DOHH2 (cell line): Measurements from ENCODE around the gene GAREM1.

Source experiments
- H3F3A ChIP-seq: fragments of 200-600 bp; sonication (generic), shearing (Covaris generic); 2 replicates; pipeline ENCODE4 v1.6.0; 2016; ENCODE audit warnings: antibody characterized with exemption, mild to moderate bottlenecking; ENCODE audit not compliant: control insufficient read depth, insufficient read depth
- H3K27ac ChIP-seq: fragments of 200-600 bp; sonication (generic); 2 replicates; pipeline ENCODE4 v1.5.1; 2014; ENCODE audit warnings: low read depth, mild to moderate bottlenecking, low read length, moderate library complexity
- H3K27me3 ChIP-seq: fragments of 200-600 bp; sonication (generic); 2 replicates; pipeline ENCODE4 v1.6.1; 2014; ENCODE audit warnings: mild to moderate bottlenecking, low read length, mixed read lengths; ENCODE audit not compliant: control insufficient read depth
- H3K36me3 ChIP-seq: fragments of 200-600 bp; sonication (generic); 2 replicates; pipeline ENCODE4 v1.6.1; 2014; ENCODE audit warnings: mild to moderate bottlenecking, low read length, moderate library complexity, mixed read lengths; ENCODE audit not compliant: control insufficient read depth
- H3K4me1 ChIP-seq: fragments of 200-600 bp; sonication (generic); 2 replicates; pipeline ENCODE4 v1.6.1; 2014; ENCODE audit warnings: mild to moderate bottlenecking, low read length, mixed read lengths; ENCODE audit not compliant: control insufficient read depth
- H3K4me2 ChIP-seq: fragments of 200-600 bp; sonication (generic); 2 replicates; pipeline ENCODE4 v1.6.0; 2014; ENCODE audit warnings: mild to moderate bottlenecking, low read length, moderate library complexity
- H3K4me3 ChIP-seq: fragments of 200-600 bp; sonication (generic); 2 replicates; pipeline ENCODE4 v1.5.1; 2014; ENCODE audit warnings: mild to moderate bottlenecking, low read length, mixed read lengths
- H3K79me2 ChIP-seq: fragments of 200-600 bp; sonication (generic); 2 replicates; pipeline ENCODE4 v1.6.1; 2014; ENCODE audit warnings: mild to moderate bottlenecking, low read length, mixed read lengths; ENCODE audit not compliant: control insufficient read depth
- H3K9me2 ChIP-seq: fragments of 200-600 bp; sonication (generic); replicated peaks from 2 replicates; pipeline ENCODE4 v1.6.1; 2014; ENCODE audit warnings: mild to moderate bottlenecking, low read length, mixed read lengths; ENCODE audit not compliant: control insufficient read depth
- H3K9me3 ChIP-seq: fragments of 200-600 bp; sonication (generic); 2 replicates; pipeline ENCODE4 v1.6.1; 2014; ENCODE audit warnings: antibody characterized with exemption, low read length, mixed read lengths; ENCODE audit not compliant: control insufficient read depth, insufficient read depth
- H4K20me1 ChIP-seq: fragments of 200-600 bp; sonication (generic); 2 replicates; pipeline ENCODE4 v1.6.0; 2014; ENCODE audit warnings: low read depth, mild to moderate bottlenecking, antibody characterized with exemption, low read length, moderate library complexity; ENCODE audit not compliant: control insufficient read depth, insufficient read depth
- EZH2phosphoT487 ChIP-seq: fragments of 200-600 bp; sonication (generic); IDR thresholded peaks from 2 replicates; pipeline ENCODE4 v1.6.1; 2017; ENCODE audit warnings: borderline replicate concordance, mild to moderate bottlenecking, antibody characterized with exemption, low read length, moderate library complexity, mixed read lengths
- TF ChIP-seq, protein P1 (sequence below): fragments of 200-600 bp; sonication (generic); IDR thresholded peaks from one replicate; pipeline ENCODE4 v1.5.1; 2014; ENCODE audit warnings: antibody characterized with exemption, mild to moderate bottlenecking, low read depth, low read length; ENCODE audit not compliant: poor library complexity, severe bottlenecking

The GAREM1 gene

DNA sequence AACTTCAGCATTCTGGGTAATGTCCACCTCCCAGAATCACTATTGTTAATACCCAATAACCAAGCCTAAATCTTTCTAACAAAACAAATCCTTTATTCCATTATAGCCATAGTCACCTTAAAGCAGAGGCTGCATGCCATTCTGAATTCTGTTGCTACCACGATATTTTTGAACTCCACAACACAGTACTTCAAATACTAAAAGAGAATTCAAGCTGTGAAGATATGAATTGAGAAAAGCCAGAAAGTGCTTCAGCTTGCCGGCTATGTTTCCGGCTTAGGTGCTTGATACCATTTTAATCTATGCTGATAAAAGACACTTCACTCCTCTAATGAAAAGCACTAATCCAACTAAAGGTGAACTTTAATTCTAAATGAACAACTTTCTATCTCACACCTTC is 41.3 kb downstream of the GAREM1 start:
- TF ChIP-seq EZH2phosphoT487, result no peak
- TF ChIP-seq, protein P1, sequence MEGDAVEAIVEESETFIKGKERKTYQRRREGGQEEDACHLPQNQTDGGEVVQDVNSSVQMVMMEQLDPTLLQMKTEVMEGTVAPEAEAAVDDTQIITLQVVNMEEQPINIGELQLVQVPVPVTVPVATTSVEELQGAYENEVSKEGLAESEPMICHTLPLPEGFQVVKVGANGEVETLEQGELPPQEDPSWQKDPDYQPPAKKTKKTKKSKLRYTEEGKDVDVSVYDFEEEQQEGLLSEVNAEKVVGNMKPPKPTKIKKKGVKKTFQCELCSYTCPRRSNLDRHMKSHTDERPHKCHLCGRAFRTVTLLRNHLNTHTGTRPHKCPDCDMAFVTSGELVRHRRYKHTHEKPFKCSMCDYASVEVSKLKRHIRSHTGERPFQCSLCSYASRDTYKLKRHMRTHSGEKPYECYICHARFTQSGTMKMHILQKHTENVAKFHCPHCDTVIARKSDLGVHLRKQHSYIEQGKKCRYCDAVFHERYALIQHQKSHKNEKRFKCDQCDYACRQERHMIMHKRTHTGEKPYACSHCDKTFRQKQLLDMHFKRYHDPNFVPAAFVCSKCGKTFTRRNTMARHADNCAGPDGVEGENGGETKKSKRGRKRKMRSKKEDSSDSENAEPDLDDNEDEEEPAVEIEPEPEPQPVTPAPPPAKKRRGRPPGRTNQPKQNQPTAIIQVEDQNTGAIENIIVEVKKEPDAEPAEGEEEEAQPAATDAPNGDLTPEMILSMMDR, result no peak
- H3K4me1 ChIP-seq, result no peaks in the 10 kb centered on the region
- H3K27me3 ChIP-seq, result no peaks in the 10 kb centered on the region
- H3K4me2 ChIP-seq, result no peak overlapping the region
- H3K79me2 ChIP-seq, result no peaks in the 10 kb centered on the region
- H3F3A ChIP-seq, result no peaks in the 10 kb centered on the region
- H4K20me1 ChIP-seq, result no peaks in the 10 kb centered on the region
- no peaks in the 10 kb centered on the region for H3K9me3 ChIP-seq
- H3K27ac ChIP-seq, result no peak overlapping the region
- H3K9me2 ChIP-seq, result no peaks in the 10 kb centered on the region
- H3K4me3 ChIP-seq, result no peak overlapping the region
- H3K36me3 ChIP-seq, result no peaks in the 10 kb centered on the region

DNA sequence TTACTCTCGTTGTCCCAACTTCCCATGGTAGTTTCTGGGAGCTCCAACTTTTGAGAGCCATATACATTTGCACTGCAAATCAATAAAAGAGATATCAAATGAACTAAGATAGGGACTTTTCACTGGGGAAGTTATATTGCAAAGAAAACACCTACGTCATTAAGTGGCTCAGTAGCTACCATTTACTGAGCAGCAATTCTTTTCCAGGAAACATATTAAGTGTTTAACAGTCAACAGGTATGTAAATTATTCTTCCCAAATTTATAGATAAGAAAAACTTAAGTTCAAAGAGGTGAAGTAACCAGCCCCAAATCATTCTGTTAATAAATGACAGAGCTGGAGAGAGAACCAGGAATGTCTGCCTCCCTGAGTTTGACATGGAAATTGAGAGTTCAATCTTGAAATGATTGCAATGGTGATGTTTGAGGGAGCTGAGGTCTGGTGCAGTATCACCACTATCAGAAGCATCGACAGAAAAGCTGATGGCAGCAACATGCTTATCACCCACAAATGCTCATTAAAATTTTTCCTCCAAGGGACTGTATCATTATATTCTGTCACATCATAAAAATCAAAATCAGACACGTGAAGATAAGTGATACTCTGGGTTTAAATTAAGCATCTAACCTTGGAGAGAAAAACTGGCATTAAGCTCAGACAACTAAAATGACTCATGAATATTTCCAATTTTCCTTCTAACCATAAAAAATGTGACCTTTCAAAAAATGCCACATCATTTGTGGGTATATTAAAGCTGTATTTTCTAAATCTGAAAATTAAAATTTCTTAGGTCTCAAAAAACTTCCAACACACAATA is 43.4 kb downstream of the GAREM1 start:
- no peaks in the 10 kb centered on the region for H3K36me3 ChIP-seq
- no peaks in the 10 kb centered on the region for H4K20me1 ChIP-seq
- no peaks in the 10 kb centered on the region for H3K79me2 ChIP-seq
- H3K9me3 ChIP-seq, result no peaks in the 10 kb centered on the region
- H3K4me3 ChIP-seq, result no peak overlapping the region
- no peak overlapping the region for H3K27ac ChIP-seq
- no peaks in the 10 kb centered on the region for H3K27me3 ChIP-seq
- no peaks in the 10 kb centered on the region for H3F3A ChIP-seq
- H3K4me2 ChIP-seq, result no peak overlapping the region
- no peaks in the 10 kb centered on the region for H3K9me2 ChIP-seq
- TF ChIP-seq, protein P1, result no peak
- TF ChIP-seq EZH2phosphoT487, result no peak
- no peaks in the 10 kb centered on the region for H3K4me1 ChIP-seq

DNA sequence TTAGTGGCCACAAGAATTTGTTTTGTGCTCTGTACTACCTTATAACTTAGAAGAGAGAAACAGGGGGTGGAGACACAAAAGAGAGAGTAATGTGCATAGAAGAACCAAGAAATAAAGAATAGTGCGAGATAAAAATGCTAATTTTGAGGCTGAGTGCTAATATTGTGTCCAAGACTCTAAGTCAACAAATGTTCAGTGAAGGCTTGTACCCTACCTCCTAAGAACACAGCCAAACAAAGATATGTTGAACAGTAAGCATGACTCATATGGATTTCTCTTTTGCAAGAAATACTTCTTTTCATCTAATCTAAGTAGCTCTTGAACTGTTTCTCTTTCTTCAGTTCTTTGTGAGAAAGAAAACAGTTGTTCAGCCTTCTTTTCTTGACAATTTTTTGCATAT is 45.2 kb downstream of the GAREM1 start:
- Histone ChIP-seq H3K36me3 (no peaks in the 10 kb centered on the region), H3F3A (no peaks in the 10 kb centered on the region), H3K4me1 (peaks cover 6% of the 10 kb centered on the region), H3K79me2 (no peaks in the 10 kb centered on the region), H3K4me3 (no peak overlapping the region), H3K4me2 (no peak overlapping the region), H4K20me1 (no peaks in the 10 kb centered on the region), H3K9me2 (no peaks in the 10 kb centered on the region), H3K27me3 (no peaks in the 10 kb centered on the region), H3K27ac (no peak overlapping the region), H3K9me3 (no peaks in the 10 kb centered on the region)
- TF ChIP-seq EZH2phosphoT487, result no peak
- TF ChIP-seq, protein P1, result no peak
